Fibroblast of villous mesenchyme (primary cell): ENCODE results near the gene ADCY7. TPM values are rescaled to one million over a fixed set of nuclear protein-coding genes. Genes with fewer than 3 reads are reported as not detected.
A peak's percentile ranks its signal among the peaks of the same experiment; 100 is the strongest.

ENCODE experiments used
- DNase-seq: peaks from one replicate; pipeline ENCODE4 v3.0.0-alpha.2; 2010; ENCODE audit warnings: low read depth
- H3K4me3 ChIP-seq: 2 replicates; pipeline ENCODE4 v1.5.1; 2011; ENCODE audit warnings: low read depth, mild to moderate bottlenecking, low read length
- CTCF ChIP-seq: IDR thresholded peaks from 2 replicates; pipeline ENCODE4 v1.5.1; 2012; ENCODE audit warnings: low read depth, mild to moderate bottlenecking, low read length; ENCODE audit not compliant: insufficient read depth
- total RNA-seq: library from RNA; depleted of rRNA; stranded (reverse); fragments of >200 nt; gene quantifications from 2 replicates; pipeline ENCODE4 v1.2.3, GENCODE V29; 2012

ADCY7 gene
- total RNA-seq, 1 donor, result 44.9 TPM

DNA sequence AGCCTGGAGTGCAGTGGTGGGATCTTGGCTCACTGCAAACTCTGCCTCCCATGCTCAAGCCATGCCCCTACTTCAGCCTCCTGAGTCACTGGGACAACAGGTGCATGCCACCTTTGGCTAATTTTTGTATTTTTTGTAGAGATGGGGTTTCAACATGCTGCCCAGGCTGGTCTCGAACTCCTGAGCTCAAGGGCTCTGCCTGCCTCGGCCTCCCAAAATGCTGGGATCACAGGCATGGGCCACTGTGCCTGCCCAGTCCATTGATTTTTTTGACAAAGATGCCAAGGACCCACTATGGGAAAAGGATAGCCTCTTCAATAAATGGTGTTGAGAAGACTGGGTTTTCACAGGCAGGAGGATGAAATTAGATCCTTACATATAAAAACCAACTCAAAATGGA, 10.8 kb upstream of the ADCY7 start:
- no peak for TF ChIP-seq CTCF
- DNase-seq, result no peak
- no peak overlapping the region for H3K4me3 ChIP-seq

DNA sequence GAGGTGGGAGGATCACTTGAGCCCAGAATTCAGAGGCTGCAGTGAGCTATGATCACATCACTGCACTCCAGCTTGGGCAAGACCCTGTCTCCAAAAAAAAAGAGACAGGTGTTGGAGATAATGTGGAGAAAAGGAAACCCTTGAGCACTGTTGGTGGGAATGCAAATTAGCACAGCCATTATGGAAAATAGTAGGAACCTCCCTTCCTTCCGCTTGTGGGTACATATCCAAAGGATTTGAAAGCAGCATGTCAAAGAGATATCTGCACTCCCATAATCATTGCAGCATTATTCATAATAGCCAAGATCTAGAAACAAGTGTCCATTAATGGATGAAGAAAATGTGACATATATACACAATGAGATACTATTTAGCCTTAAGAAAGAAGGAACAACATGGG, 9.7 kb upstream of the ADCY7 start:
- DNase-seq, result no peak
- TF ChIP-seq CTCF, result no peak
- no peak overlapping the region for H3K4me3 ChIP-seq

GRCh38 chr16:50257876-50258275, 8.5 kb upstream of the ADCY7 start:
- DNase-seq, result no peak
- H3K4me3 ChIP-seq, result no peak overlapping the region
- no peak for TF ChIP-seq CTCF

GRCh38 chr16:50259334-50260205, 6.8 kb upstream of the ADCY7 start:
- no peak for TF ChIP-seq CTCF
- H3K4me3 ChIP-seq, result no peak overlapping the region
- peak; percentile 87 for DNase-seq

DNA sequence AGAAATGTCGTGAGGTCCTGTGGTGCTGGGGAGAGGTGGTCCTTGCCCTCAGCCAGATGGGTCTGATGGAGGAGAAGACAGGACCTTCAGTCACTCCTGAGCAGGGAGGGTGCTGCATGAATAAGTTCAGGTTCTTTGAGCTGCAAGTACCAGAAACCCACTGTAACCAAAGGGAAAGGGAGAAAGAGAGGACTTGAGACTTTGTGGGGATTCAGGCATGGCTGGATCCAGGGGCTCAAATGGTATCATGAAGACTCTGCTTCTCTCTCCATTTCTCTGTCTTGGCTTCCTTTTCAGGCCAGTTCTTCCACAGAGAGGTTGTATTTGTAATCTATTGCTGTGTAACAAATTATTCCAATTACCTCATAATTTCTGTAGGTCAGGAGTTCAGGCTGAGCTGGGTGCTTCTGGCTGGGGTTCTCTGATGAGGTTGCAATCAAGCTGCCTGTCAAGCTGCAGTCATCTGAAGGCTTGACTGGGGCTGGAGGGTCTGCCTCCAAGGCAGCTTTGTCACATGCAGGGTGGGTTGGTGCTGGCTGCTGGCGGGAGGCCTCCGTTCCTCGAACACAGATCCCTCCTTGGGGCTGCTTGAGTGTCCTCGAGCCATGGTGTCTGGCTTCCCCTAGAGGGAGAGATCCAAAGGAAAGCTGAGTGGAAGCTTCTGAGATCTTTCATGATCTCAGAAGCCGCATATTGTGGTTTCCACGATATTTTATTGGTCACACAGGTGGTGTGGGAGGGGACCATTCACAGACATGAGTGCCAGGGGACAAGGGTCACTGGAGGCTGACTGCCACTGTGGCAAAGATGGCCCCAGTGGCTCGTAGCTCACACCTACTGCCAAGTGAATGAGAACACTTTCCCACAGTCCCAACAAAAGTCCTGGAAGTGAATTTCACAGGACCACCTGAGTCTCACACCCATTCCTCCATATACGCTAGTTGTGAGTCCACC, 5.9 kb upstream of the ADCY7 start:
- no peak overlapping the region for H3K4me3 ChIP-seq
- DNase-seq, result no peak
- TF ChIP-seq CTCF, result no peak

DNA sequence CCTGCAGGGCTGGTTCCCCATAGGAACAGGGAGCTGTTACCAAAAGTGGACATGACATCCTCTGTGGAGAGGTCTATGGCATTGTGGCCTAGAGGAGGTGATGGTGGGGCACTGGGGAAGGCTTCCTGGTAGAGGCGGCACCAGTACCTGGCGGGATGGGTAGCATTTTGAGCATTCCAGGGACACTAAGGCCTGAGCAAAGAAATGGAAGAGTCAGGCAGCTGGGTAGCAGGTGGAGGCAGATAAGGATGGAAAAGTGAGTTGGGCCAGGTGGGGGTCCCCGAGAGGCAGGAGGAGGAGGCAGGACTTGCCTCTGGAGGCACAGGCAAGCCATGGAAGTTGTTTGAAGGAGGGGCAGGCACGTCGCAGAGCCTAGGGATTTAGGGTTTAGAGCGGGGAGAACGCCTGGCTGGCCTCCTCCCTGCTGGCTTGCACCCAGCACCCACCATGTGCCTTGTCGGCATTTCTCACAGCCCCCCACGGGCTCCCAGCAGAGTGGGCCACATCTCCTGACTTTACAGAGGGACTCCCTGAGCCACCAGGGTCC, 5.1 kb upstream of the ADCY7 start:
- TF ChIP-seq CTCF, result no peak
- DNase-seq, result no peak
- no peak overlapping the region for H3K4me3 ChIP-seq
